DOHH2 (cell line): ENCODE data around the gene NAA10.

Experiments
- H3F3A ChIP-seq: fragments of 200-600 bp; sonication (generic), shearing (Covaris generic); 2 replicates; pipeline ENCODE4 v1.6.0; 2016; ENCODE audit warnings: antibody characterized with exemption, mild to moderate bottlenecking; ENCODE audit not compliant: control insufficient read depth, insufficient read depth
- H3K27ac ChIP-seq: fragments of 200-600 bp; sonication (generic); 2 replicates; pipeline ENCODE4 v1.5.1; 2014; ENCODE audit warnings: low read depth, mild to moderate bottlenecking, low read length, moderate library complexity
- H3K27me3 ChIP-seq: fragments of 200-600 bp; sonication (generic); 2 replicates; pipeline ENCODE4 v1.6.1; 2014; ENCODE audit warnings: mild to moderate bottlenecking, low read length, mixed read lengths; ENCODE audit not compliant: control insufficient read depth
- H3K36me3 ChIP-seq: fragments of 200-600 bp; sonication (generic); 2 replicates; pipeline ENCODE4 v1.6.1; 2014; ENCODE audit warnings: mild to moderate bottlenecking, low read length, moderate library complexity, mixed read lengths; ENCODE audit not compliant: control insufficient read depth
- H3K4me1 ChIP-seq: fragments of 200-600 bp; sonication (generic); 2 replicates; pipeline ENCODE4 v1.6.1; 2014; ENCODE audit warnings: mild to moderate bottlenecking, low read length, mixed read lengths; ENCODE audit not compliant: control insufficient read depth
- H3K4me2 ChIP-seq: fragments of 200-600 bp; sonication (generic); 2 replicates; pipeline ENCODE4 v1.6.0; 2014; ENCODE audit warnings: mild to moderate bottlenecking, low read length, moderate library complexity
- H3K4me3 ChIP-seq: fragments of 200-600 bp; sonication (generic); 2 replicates; pipeline ENCODE4 v1.5.1; 2014; ENCODE audit warnings: mild to moderate bottlenecking, low read length, mixed read lengths
- H3K79me2 ChIP-seq: fragments of 200-600 bp; sonication (generic); 2 replicates; pipeline ENCODE4 v1.6.1; 2014; ENCODE audit warnings: mild to moderate bottlenecking, low read length, mixed read lengths; ENCODE audit not compliant: control insufficient read depth
- H3K9me2 ChIP-seq: fragments of 200-600 bp; sonication (generic); replicated peaks from 2 replicates; pipeline ENCODE4 v1.6.1; 2014; ENCODE audit warnings: mild to moderate bottlenecking, low read length, mixed read lengths; ENCODE audit not compliant: control insufficient read depth
- H3K9me3 ChIP-seq: fragments of 200-600 bp; sonication (generic); 2 replicates; pipeline ENCODE4 v1.6.1; 2014; ENCODE audit warnings: antibody characterized with exemption, low read length, mixed read lengths; ENCODE audit not compliant: control insufficient read depth, insufficient read depth
- H4K20me1 ChIP-seq: fragments of 200-600 bp; sonication (generic); 2 replicates; pipeline ENCODE4 v1.6.0; 2014; ENCODE audit warnings: low read depth, mild to moderate bottlenecking, antibody characterized with exemption, low read length, moderate library complexity; ENCODE audit not compliant: control insufficient read depth, insufficient read depth
- CTCF ChIP-seq: fragments of 200-600 bp; sonication (generic); IDR thresholded peaks from one replicate; pipeline ENCODE4 v1.5.1; 2014; ENCODE audit warnings: antibody characterized with exemption, mild to moderate bottlenecking, low read depth, low read length; ENCODE audit not compliant: poor library complexity, severe bottlenecking
- EZH2phosphoT487 ChIP-seq: fragments of 200-600 bp; sonication (generic); IDR thresholded peaks from 2 replicates; pipeline ENCODE4 v1.6.1; 2017; ENCODE audit warnings: borderline replicate concordance, mild to moderate bottlenecking, antibody characterized with exemption, low read length, moderate library complexity, mixed read lengths

The NAA10 gene

DNA sequence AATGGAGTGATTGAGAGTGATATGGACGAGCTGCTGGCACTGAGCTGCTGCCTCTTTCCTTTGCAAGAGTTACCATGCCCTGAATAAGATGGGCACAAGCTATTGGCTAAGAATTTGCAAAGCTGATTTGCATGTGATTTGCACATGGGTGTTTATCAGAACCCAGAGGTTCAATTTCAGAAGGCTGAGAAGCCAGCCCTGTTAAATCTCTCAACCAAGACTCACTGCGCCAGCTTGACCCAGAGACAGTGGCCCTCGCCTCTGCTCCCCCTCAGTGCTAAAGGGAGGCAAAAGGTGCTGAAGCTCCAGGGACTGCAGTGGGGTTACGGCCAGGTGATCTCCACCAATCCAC, 9.5 kb downstream of the NAA10 start:
- peaks cover 40% of the 10 kb centered on the region for H3K79me2 ChIP-seq
- H3F3A ChIP-seq = peaks cover 9% of the 10 kb centered on the region; the same call in 1 of the 2 replicates
- peaks cover 38% of the 10 kb centered on the region for H3K36me3 ChIP-seq
- no peaks in the 10 kb centered on the region for H4K20me1 ChIP-seq
- H3K4me1 ChIP-seq = peaks cover 45% of the 10 kb centered on the region
- no peaks in the 10 kb centered on the region for H3K27me3 ChIP-seq
- peak overlapping the region; percentile 100 for H3K27ac ChIP-seq
- H3K4me2 ChIP-seq = peak overlapping the region; percentile 98
- peak overlapping the region; percentile 98 for H3K4me3 ChIP-seq
- no peak for TF ChIP-seq CTCF
- TF ChIP-seq EZH2phosphoT487 = no peak
- H3K9me3 ChIP-seq = no peaks in the 10 kb centered on the region
- H3K9me2 ChIP-seq = no peaks in the 10 kb centered on the region

- TF ChIP-seq CTCF (no peak), EZH2phosphoT487 (no peak)
- peaks cover 40% of the 10 kb centered on the region for H3K79me2 ChIP-seq
- H3F3A ChIP-seq = peaks cover 9% of the 10 kb centered on the region; the same call in 1 of the 2 replicates
- H3K9me2 ChIP-seq = no peaks in the 10 kb centered on the region
- no peaks in the 10 kb centered on the region for H3K9me3 ChIP-seq
- peaks cover 37% of the 10 kb centered on the region for H3K36me3 ChIP-seq
- H3K27ac ChIP-seq = peak overlapping the region; percentile 100
- H3K27me3 ChIP-seq = no peaks in the 10 kb centered on the region
- peak overlapping the region; percentile 98 for H3K4me3 ChIP-seq
- no peaks in the 10 kb centered on the region for H4K20me1 ChIP-seq
- peaks cover 42% of the 10 kb centered on the region for H3K4me1 ChIP-seq
- H3K4me2 ChIP-seq = peak overlapping the region; percentile 98
These were observed 10.5 kb downstream of the NAA10 start for GRCh38 chrX:153924149-153924861.

DNA sequence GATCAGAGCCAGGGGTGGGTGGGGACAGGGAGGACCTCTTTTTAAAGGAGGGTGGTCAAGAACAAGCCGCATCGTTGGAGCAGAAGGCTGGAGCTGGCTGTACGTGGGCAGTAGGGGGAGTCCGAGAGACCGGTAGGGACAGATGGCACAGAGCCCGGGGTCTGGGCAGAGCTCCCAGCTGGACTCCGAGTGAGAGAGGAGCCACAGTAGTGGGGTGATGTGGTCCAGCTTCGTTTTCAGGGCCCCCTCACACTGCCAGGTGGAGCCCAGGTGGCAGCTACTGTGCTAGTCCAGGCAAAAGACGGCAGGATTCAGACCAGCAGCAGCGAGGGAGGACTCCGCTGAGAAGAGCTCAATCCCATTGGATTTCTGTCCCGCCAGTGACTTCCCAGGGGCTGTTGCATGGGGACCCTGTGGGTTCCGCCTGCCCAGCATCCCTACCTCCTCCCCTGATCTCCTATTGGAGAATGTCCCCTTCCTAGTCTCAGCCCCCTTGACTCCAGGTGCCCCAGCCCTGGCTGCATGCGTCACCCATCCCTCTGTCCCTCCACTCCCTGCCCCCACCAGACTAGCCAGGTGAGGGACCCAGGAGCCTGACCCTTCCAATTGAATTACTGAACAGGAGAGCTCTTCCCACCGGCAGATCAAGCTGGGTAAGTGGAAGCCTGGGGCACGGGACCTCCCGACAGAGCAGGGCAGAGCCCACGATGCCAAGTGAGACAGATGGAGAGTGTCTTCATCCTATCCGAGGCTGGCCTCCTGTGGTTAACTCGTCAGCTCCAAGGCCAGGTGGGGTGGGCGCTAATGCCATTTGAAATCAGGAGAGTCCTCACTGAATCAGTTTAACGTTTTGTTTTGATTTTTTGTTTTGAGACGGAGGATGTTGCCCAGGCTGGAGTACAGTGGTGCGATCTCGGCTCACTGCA, 11.6 kb downstream of the NAA10 start:
- Histone ChIP-seq H3K4me1 (peaks cover 36% of the 10 kb centered on the region), H3K9me3 (no peaks in the 10 kb centered on the region), H3K27ac (no peak overlapping the region), H3K27me3 (no peaks in the 10 kb centered on the region), H3K9me2 (no peaks in the 10 kb centered on the region), H3K36me3 (peaks cover 44% of the 10 kb centered on the region), H3K4me2 (peak overlapping the region; percentile 26; the same call in 1 of the 2 replicates), H3K4me3 (no peak overlapping the region), H3F3A (peaks cover 7% of the 10 kb centered on the region; the same call in 1 of the 2 replicates), H3K79me2 (peaks cover 40% of the 10 kb centered on the region), H4K20me1 (no peaks in the 10 kb centered on the region)
- TF ChIP-seq EZH2phosphoT487 (no peak), CTCF (peak; percentile 15)
